Measurements from ENCODE around the gene DCN.

DNA sequence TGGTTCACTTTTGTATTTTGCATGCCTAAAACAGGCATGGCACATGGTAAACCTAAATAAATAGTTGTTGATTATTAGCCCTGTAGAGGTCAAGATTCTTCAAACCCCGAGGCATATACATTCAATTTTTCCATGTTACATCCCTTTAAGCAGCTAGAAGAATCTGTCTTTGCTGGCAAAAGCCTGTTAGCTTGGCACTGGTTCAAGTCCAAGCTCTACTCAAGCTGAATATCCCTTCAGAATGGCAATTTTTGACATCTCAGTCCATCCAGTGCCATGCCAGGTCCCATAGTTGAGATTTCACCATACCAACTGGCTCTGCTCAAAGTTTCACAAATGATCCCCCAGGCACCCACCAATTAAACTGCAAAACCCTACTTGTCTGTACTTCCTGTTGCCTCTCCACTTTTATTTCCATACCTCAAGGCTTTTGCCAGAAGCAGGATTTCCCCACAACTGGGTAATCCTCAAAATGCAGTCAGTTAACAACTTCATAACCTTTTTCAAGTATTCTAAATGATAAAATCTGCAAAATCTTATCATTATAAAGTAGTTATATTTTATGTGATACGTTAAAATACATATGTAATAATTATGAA lies 9.0 kb upstream of the DCN start:
- TF ChIP-seq CTCF (IDR thresholded peaks at IDR 0.05; ENCODE audit: extremely low read depth in 1 of 2, insufficient read depth in 1 of 2, low read depth in 1 of 2, low read length in 2 of 2) (no peak), POLR2AphosphoS5 (IDR thresholded peaks at IDR 0.05; ENCODE audit: insufficient read depth, low read depth, low read length) (no peak)
